NCI-H774 (cell line): ENCODE measurements around the gene ZNF423.
A peak's percentile ranks its signal among the peaks of the same experiment; 100 is the strongest.

Experiments
- DNase-seq: peaks from one replicate; lab custom pipeline; 2025; lab: John Stamatoyannopoulos, UW

The ZNF423 gene

GRCh38 chr16:49552313-49552928, 303.5 kb downstream of the ZNF423 start:
- no peak for DNase-seq

- DNase-seq = no peak
Observed at GRCh38 chr16:49550666-49551065, 305.2 kb downstream of the ZNF423 start.

DNA sequence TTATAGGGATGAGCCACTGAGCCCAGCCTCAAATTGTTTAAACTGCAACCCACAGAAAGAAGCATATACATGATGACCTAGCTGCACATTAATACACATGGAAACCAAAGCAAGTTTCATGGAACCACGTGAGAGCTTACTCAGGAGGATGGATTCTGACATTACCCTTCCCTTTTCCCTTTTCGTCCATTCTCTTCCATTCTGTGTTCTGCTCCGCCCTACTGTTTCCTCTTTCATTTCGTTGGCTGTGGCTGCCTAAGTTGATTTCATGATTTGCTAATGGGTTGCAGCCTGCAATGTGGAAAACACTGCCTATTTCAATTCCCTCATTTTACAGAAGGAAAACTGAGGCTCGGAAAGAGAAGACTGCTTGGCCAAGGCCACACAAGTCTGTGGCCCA, 305.8 kb downstream of the ZNF423 start:
- no peak for DNase-seq

GRCh38 chr16:49548325-49548970, 307.5 kb downstream of the ZNF423 start:
- no peak for DNase-seq

DNA sequence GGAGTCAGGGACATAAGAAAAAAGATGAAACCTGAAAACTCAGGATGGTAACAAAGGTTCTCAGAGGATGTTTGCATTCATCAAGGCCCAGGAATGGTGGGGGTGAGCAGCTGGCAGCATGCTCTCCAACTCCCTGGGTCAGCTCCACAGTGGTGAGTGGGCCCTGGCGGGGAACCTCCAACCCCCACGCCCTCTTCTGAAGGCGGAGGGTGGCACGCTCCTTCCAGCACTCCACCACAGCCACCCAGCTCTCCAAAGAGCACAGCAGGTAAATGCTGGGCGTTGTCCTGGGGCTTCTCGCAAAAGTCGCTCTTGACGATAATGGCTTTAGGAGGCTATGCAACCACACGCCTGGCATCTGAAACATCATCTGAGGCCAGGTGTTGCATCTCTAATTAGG, 308.5 kb downstream of the ZNF423 start:
- no peak for DNase-seq

DNA sequence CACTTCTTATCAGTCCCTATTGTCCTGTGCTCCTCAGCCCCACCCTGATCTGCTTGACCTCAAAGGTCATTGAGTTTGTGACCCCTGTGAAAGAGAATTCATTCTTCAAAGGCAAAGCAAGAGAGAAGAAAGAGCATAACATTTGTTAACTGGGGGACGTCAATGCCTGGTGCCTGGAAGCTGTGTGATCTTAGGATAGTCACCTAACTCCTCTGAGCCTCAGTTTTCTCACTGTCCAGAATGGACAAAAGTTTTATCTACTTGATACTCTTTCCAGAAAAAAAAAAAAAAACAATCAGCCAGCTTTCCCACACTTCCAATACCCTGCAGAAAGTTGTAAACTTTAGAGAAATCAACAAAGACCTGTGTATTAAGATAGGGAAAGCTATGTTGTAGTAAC, 309.2 kb downstream of the ZNF423 start:
- DNase-seq = no peak

DNA sequence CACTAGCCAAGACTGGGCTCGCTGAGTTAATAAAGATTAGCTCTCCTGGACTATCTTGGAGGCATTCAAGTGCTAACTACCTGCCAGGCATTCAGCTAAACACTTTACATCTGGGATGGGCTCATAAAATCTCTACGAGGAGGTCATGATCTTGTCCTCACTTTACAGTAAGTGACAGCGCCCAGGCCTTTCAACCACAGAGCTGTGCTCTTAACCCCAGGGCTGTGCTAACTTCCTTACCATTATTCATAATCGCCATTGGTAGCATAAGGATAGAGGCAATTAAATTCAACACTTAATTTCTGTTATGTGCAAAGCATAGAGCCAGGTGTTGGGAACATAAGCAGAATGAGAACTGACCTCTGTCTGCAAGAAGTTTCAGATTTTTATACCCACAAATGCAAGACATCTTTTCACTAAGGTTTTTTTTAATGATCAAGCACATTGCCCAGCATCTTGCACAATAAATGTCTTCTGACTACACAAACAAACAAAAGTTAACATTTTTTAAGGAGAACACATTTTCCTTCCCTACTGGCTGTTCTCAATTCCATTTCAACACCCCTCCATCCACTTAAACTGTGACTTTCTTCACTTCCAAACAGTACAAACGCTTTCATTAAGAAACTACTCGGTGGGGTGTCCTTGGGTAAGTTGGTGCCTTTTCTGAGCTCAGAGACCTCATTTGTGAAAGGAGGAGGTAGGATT, 310.0 kb downstream of the ZNF423 start:
- no peak for DNase-seq

DNA sequence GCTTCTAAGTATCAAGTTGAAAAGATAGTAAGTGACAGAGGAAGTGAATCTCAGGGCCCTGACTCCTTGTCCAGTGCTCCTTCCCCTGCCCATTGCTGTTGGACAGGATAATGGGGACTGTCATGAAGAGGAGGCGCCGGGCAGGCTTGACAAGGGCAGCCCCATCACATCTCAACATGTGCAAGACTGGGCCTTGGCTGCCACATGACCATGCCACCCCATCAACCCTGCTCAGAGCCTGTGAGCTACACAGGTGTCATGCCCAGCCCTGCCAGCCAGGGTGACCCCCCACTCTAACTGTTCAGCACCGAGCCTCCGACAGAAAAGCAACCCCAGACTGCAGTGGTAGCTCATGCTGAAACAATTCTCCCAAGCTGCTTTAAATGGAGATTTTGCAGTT, 310.7 kb downstream of the ZNF423 start:
- no peak for DNase-seq

GRCh38 chr16:49544828-49545227, 311.1 kb downstream of the ZNF423 start:
- no peak for DNase-seq

GRCh38 chr16:49543631-49543946, 312.3 kb downstream of the ZNF423 start:
- no peak for DNase-seq

GRCh38 chr16:49542946-49543630, 312.8 kb downstream of the ZNF423 start:
- no peak for DNase-seq

DNA sequence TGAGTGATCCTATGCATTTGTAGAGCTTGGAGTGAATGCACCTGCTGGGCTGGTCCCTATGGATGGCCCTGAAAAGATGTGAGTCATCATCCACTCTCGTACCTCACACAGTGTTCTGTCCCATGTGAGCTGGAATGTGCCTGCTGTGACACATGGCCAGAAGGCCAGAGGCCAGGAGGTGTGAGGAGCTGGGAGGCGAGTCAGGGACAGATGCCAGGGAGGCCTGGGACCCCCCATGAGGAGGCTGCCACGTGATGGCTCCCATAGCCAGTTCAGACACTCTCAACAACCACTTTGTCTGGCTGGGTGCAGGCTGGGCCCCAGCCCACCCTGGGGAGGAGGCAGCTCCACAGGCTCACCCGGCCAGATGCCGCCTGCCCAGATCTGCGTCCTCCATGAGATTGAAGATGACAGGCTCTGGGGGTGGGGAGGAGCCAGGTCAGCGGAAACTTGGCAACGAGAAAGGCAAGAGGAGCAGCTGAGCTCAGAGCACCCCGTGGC, 313.5 kb downstream of the ZNF423 start:
- no peak for DNase-seq

- DNase-seq = no peak
Observed at GRCh38 chr16:49540836-49541235, 315.1 kb downstream of the ZNF423 start.

GRCh38 chr16:49539758-49540157, 316.2 kb downstream of the ZNF423 start:
- DNase-seq = no peak

GRCh38 chr16:49537924-49538459, 317.9 kb downstream of the ZNF423 start:
- no peak for DNase-seq

DNA sequence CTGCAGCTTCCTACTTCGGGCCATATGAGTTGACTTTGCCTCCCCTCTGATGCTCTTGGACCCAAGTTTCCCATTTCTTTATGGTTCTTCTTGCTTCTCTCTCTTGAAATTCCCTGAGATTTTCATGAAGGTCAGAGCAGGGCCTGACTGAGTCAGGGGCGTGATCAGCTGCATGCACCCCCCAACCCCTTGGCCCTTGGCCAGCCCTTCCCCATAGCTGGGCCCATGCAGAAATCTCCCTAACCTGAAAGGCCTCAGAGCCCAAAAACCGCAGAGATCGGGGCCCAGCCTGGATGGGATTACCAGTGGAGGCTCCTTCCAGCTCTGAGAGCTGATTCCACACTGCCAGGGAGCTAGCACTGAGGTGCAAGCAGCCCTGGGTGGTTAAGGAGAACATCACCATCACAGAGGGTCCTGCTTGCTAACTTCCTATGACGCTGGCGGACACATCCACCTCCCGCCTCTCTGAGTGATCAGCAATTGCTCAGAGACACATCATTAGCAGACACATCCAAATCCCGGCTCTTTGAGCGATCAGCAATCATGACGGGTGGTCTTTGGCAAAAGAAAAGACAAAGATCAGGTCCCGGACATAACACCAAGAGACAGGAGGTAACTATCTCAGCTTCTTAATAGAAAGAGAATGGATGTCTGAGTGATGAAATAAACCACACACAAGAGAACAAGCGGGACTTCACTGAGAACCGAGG, 320.9 kb downstream of the ZNF423 start:
- no peak for DNase-seq

DNA sequence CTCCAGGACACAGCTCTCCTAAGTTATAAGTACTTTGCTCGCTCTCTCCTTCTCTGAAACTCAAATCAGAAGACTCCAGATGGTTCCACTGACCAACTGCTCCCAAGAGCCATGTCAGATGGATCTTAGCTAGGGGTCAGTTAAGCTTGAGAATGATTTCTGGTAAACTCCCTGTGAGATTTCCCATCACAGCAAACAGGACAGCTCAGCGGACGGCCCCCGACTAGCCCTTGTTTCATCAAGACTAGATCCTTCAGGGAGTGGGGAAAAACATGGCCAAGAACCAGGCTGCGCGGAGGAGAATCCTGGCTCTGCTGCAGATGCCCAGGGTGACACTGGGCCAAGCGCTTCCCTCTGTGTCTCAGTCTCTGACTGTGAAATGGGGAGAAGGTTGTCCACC, 322.5 kb downstream of the ZNF423 start:
- DNase-seq = no peak

DNA sequence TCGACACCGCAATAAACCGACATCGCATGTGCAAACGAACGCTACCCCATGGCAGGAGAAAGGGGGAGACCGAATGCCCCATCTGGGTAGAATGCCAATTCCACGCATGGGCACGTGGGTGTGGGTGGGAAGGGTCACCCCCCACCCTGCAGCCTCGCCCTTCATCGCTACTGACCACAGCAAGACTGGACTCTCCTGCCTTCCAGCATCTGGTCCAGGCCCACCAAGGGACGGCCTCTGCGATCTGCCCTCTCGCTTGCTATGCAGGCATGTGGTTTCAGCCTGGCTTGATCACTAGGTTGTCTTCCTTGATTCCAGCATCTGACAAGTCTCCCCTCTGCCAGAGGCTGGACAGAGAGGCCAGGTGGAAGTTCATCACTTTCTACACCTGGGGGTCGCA, 323.0 kb downstream of the ZNF423 start:
- DNase-seq = no peak

GRCh38 chr16:49531931-49532840, 323.7 kb downstream of the ZNF423 start:
- DNase-seq = peak; percentile 19

- no peak for DNase-seq
Observed at GRCh38 chr16:49531425-49531824, 324.5 kb downstream of the ZNF423 start.

DNA sequence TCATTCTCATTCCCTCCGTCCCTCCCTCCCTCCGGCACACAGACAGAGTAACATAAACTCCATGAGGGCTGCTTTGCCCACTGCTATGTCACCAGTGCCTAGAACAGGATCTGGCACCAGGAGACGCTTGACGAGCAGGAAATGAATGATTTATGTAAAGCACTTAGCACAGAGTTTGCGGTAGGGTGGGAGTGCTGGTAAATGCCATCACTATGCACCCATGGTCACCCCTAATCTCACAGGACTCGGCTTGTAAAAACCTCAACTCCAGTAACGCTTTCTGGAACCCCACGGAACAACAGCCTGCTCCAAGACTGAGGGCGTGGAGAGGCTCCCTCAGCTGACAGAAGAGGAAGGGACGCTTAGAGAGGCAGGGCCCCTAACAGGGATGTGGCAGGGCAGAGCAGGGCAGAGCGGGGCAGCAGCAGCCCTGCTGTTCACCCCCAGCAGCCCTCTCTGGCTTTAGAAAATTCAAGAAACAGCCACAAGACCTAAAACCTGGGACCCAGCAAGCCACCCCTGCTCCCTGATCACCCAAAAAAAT, 325.4 kb downstream of the ZNF423 start:
- DNase-seq = no peak
